K562 (cell line): ENCODE results near the gene SRPK1. TPM values are rescaled to one million over a fixed set of nuclear protein-coding genes. Genes with fewer than 3 reads are reported as not detected.

Experiments used
- CHCHD3 ChIP-seq: fragments of 250-450 bp; sonication (Bioruptor Pico); IDR thresholded peaks from 2 replicates; pipeline ENCODE4 v2.1.2; 2022; ENCODE audit warnings: mild to moderate bottlenecking
- CHD1 ChIP-seq: fragments of 200-600 bp; sonication (generic); IDR thresholded peaks from one replicate; pipeline ENCODE4 v1.6.1; 2012; ENCODE audit warnings: mild to moderate bottlenecking, moderate library complexity, low read length, inconsistent platforms
- polyA plus RNA-seq, 8 experiments: library from polyadenylated mRNA; depleted of rRNA in 4 of 8; stranded (reverse) in 5 of 8; unstranded in 3 of 8; fragments of >200 nt; fragmentation: Nextera tagmentation in 2 of 8; fragmentation: Illumina TruSeq in 1 of 8; extraction: Ambion mirVana in 2 of 8; extraction: Trizol in 1 of 8; gene quantifications; 2 replicates each; pipeline versions ENCODE4 v1.2.1 to v1.2.3, GENCODE V29; 2011 to 2014; ENCODE audit warnings: inconsistent platforms in 1 of 8, missing spikeins in 1 of 8
- total RNA-seq, 7 experiments: library from RNA; depleted of rRNA in 6 of 7; stranded (reverse); fragments of >200 nt in 6 of 7; fragmentation: Illumina TruSeq in 2 of 7; extraction: Trizol in 2 of 7; gene quantifications; 2 replicates each; pipeline versions ENCODE4 v1.2.1 to v1.2.3, GENCODE V29; 2011 to 2021; ENCODE audit warnings: low replicate concordance in 1 of 7
- TF ChIP-seq, protein P1 (sequence below): sonication (generic); formaldehyde crosslinking; IDR thresholded peaks from 2 replicates; pipeline ENCODE4 v1.8.1; 2023; ENCODE audit warnings: missing genetic modification reagents, mild to moderate bottlenecking, borderline replicate concordance
- TF ChIP-seq, protein P2 (sequence below), 3 experiments: fragments of 200-800 bp in 1 of 3; fragments of 250-450 bp in 1 of 3; fragments of 450-650 bp in 1 of 3; sonication (Bioruptor Pico) in 1 of 3; sonication (Bioruptor generic) in 1 of 3; formaldehyde crosslinking in 1 of 3; IDR thresholded peaks; 2 replicates each; pipeline versions ENCODE4 v1.6.1 to v1.8.0; 2016 to 2022; ENCODE audit warnings: mild to moderate bottlenecking in 2 of 3, missing genetic modification characterization in 2 of 3, missing compliant biosample characterization in 1 of 3, moderate library complexity in 1 of 3

The SRPK1 gene
- total and polyA plus RNA-seq, 9 of the 15 experiments (the other 6 are each of a cell fraction or from before 2014, with no cell fraction given) = 99.6 to 185 (median 159) TPM

DNA sequence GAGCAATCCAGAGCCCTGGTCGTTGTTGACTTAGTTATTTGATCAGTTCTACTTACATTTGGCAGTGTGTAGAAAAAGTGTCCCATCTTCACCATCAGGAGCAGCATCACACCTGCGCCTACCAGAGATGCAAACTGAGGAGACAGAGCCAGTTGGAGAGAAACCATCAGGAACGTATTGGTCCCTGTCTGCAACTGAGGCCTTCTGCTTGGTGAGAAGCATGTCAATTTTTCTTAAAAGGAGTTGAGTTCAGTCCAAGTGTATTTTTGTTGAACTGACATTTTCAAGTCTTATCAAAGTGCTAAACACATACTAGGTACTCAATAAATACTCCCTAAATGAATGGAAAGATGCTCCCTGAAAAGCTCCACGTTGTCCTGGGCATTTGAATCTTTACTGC, 47.9 kb upstream of the SRPK1 start (continued):
- TF ChIP-seq, protein P1, sequence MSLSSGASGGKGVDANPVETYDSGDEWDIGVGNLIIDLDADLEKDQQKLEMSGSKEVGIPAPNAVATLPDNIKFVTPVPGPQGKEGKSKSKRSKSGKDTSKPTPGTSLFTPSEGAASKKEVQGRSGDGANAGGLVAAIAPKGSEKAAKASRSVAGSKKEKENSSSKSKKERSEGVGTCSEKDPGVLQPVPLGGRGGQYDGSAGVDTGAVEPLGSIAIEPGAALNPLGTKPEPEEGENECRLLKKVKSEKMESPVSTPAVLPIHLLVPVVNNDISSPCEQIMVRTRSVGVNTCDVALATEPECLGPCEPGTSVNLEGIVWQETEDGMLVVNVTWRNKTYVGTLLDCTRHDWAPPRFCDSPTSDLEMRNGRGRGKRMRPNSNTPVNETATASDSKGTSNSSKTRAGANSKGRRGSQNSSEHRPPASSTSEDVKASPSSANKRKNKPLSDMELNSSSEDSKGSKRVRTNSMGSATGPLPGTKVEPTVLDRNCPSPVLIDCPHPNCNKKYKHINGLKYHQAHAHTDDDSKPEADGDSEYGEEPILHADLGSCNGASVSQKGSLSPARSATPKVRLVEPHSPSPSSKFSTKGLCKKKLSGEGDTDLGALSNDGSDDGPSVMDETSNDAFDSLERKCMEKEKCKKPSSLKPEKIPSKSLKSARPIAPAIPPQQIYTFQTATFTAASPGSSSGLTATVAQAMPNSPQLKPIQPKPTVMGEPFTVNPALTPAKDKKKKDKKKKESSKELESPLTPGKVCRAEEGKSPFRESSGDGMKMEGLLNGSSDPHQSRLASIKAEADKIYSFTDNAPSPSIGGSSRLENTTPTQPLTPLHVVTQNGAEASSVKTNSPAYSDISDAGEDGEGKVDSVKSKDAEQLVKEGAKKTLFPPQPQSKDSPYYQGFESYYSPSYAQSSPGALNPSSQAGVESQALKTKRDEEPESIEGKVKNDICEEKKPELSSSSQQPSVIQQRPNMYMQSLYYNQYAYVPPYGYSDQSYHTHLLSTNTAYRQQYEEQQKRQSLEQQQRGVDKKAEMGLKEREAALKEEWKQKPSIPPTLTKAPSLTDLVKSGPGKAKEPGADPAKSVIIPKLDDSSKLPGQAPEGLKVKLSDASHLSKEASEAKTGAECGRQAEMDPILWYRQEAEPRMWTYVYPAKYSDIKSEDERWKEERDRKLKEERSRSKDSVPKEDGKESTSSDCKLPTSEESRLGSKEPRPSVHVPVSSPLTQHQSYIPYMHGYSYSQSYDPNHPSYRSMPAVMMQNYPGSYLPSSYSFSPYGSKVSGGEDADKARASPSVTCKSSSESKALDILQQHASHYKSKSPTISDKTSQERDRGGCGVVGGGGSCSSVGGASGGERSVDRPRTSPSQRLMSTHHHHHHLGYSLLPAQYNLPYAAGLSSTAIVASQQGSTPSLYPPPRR (CRISPR knock-in tag) = no peak
- TF ChIP-seq CHCHD3 (CRISPR knock-in tag) (no peak), CHD1 (no peak)
- TF ChIP-seq, protein P2, sequence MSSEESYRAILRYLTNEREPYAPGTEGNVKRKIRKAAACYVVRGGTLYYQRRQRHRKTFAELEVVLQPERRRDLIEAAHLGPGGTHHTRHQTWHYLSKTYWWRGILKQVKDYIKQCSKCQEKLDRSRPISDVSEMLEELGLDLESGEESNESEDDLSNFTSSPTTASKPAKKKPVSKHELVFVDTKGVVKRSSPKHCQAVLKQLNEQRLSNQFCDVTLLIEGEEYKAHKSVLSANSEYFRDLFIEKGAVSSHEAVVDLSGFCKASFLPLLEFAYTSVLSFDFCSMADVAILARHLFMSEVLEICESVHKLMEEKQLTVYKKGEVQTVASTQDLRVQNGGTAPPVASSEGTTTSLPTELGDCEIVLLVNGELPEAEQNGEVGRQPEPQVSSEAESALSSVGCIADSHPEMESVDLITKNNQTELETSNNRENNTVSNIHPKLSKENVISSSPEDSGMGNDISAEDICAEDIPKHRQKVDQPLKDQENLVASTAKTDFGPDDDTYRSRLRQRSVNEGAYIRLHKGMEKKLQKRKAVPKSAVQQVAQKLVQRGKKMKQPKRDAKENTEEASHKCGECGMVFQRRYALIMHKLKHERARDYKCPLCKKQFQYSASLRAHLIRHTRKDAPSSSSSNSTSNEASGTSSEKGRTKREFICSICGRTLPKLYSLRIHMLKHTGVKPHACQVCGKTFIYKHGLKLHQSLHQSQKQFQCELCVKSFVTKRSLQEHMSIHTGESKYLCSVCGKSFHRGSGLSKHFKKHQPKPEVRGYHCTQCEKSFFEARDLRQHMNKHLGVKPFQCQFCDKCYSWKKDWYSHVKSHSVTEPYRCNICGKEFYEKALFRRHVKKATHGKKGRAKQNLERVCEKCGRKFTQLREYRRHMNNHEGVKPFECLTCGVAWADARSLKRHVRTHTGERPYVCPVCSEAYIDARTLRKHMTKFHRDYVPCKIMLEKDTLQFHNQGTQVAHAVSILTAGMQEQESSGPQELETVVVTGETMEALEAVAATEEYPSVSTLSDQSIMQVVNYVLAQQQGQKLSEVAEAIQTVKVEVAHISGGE (CRISPR knock-in tag; IDR thresholded peaks at IDR 0.05) = no peak
